WERI-Rb-1 (cell line): ENCODE results near the gene NKAIN1.

Source experiments
- DNase-seq: peaks from one replicate; pipeline ENCODE4 v3.0.0-alpha.2; 2020
- H3K27ac ChIP-seq: fragments of 250-450 bp; sonication (Bioruptor Pico); 2 replicates; pipeline ENCODE4 v1.5.1; 2020; ENCODE audit warnings: mild to moderate bottlenecking, moderate library complexity
- H3K27me3 ChIP-seq: fragments of 250-450 bp; sonication (Bioruptor Pico); 2 replicates; pipeline ENCODE4 v1.5.1; 2021; ENCODE audit warnings: mild to moderate bottlenecking, low read depth, moderate library complexity; ENCODE audit not compliant: insufficient read depth, severe bottlenecking
- H3K36me3 ChIP-seq: fragments of 250-450 bp; sonication (Bioruptor Pico); 2 replicates; pipeline ENCODE4 v1.5.1; 2020; ENCODE audit warnings: mild to moderate bottlenecking, moderate library complexity
- H3K4me3 ChIP-seq: 2 replicates; pipeline ENCODE4 v1.5.1; 2011; ENCODE audit warnings: low read depth, mild to moderate bottlenecking, control low read depth, low read length
- H3K9me3 ChIP-seq: fragments of 250-450 bp; sonication (Bioruptor Pico); 2 replicates; pipeline ENCODE4 v1.5.1; 2021; ENCODE audit warnings: mild to moderate bottlenecking, moderate library complexity; ENCODE audit not compliant: severe bottlenecking
- CTCF ChIP-seq: IDR thresholded peaks from 2 replicates; pipeline ENCODE4 v1.5.1; 2011; ENCODE audit warnings: low read depth, mild to moderate bottlenecking, control low read depth, inconsistent platforms, low read length

The NKAIN1 gene

GRCh38 chr1:31208361-31208945, 31.2 kb downstream of the NKAIN1 start:
- TF ChIP-seq CTCF = no peak
- Histone ChIP-seq H3K9me3 (no peaks in the 10 kb centered on the region), H3K36me3 (no peaks in the 10 kb centered on the region; the same call in 1 of the 2 replicates), H3K27me3 (no peaks in the 10 kb centered on the region), H3K27ac (no peak overlapping the region), H3K4me3 (no peak overlapping the region)
- no peak for DNase-seq

GRCh38 chr1:31207569-31207968, 32.1 kb downstream of the NKAIN1 start:
- TF ChIP-seq CTCF = no peak

GRCh38 chr1:31207046-31207445, 32.6 kb downstream of the NKAIN1 start:
- Histone ChIP-seq H3K9me3 (no peaks in the 10 kb centered on the region), H3K4me3 (no peak overlapping the region), H3K27ac (no peak overlapping the region), H3K36me3 (no peaks in the 10 kb centered on the region), H3K27me3 (no peaks in the 10 kb centered on the region)
- no peak for TF ChIP-seq CTCF
- no peak for DNase-seq

More at GRCh38 chr1:31207569-31207968, 32.1 kb downstream of the NKAIN1 start:
- Histone ChIP-seq H3K27ac (no peak overlapping the region), H3K27me3 (no peaks in the 10 kb centered on the region), H3K4me3 (no peak overlapping the region), H3K9me3 (no peaks in the 10 kb centered on the region), H3K36me3 (no peaks in the 10 kb centered on the region)
- no peak for DNase-seq

- DNase-seq = no peak
Measured at GRCh38 chr1:31203215-31203614, 36.5 kb downstream of the NKAIN1 start.

GRCh38 chr1:31201931-31202360, 37.7 kb downstream of the NKAIN1 start:
- DNase-seq = no peak
- Histone ChIP-seq H3K36me3 (no peaks in the 10 kb centered on the region), H3K27me3 (no peaks in the 10 kb centered on the region), H3K4me3 (no peak overlapping the region), H3K9me3 (no peaks in the 10 kb centered on the region), H3K27ac (no peak overlapping the region)
- no peak for TF ChIP-seq CTCF

More at GRCh38 chr1:31203215-31203614, 36.5 kb downstream of the NKAIN1 start:
- Histone ChIP-seq H3K36me3 (no peaks in the 10 kb centered on the region), H3K4me3 (no peak overlapping the region), H3K9me3 (no peaks in the 10 kb centered on the region), H3K27ac (no peak overlapping the region), H3K27me3 (no peaks in the 10 kb centered on the region)
- TF ChIP-seq CTCF = no peak

- Histone ChIP-seq H3K27ac (no peak overlapping the region), H3K4me3 (no peak overlapping the region), H3K9me3 (no peaks in the 10 kb centered on the region), H3K36me3 (no peaks in the 10 kb centered on the region), H3K27me3 (no peaks in the 10 kb centered on the region)
- DNase-seq = no peak
- TF ChIP-seq CTCF = no peak
Measured at GRCh38 chr1:31199949-31200348, 39.7 kb downstream of the NKAIN1 start.
